Thoracic aorta (tissue), 2 donors: ENCODE measurements around the gene ZBTB7C. TPM values are rescaled to one million over a fixed set of nuclear protein-coding genes. Genes with fewer than 3 reads are reported as not detected.

ENCODE experiments used
- ATAC-seq: fragments of 150-250 bp; one replicate; pipeline ENCODE4 v1.8.0; 2017; ENCODE audit warnings: low read depth; ENCODE audit not compliant: insufficient number of reproducible peaks, low FRiP score
- DNase-seq: peaks from one replicate; pipeline ENCODE4 v3.0.0-alpha.2; 2020; ENCODE audit warnings: low spot score
- H3K27ac ChIP-seq, 2 donors: fragments of 200-600 bp; sonication (generic); 1 replicate in 1 of 2; 2 replicates in 1 of 2; pipeline ENCODE4 v1.5.1; 2016; ENCODE audit warnings: mild to moderate bottlenecking in 2 of 2, moderate library complexity in 2 of 2
- H3K27me3 ChIP-seq: fragments of 200-600 bp; sonication (generic); replicated peaks from 2 replicates; pipeline ENCODE4 v1.6.0; 2016; ENCODE audit warnings: mild to moderate bottlenecking; ENCODE audit not compliant: insufficient read depth
- H3K36me3 ChIP-seq: fragments of 200-600 bp; sonication (generic); one replicate; pipeline ENCODE4 v1.5.1; 2016
- H3K4me1 ChIP-seq, 2 donors: fragments of 200-600 bp; sonication (generic); 1 replicate in 1 of 2; 2 replicates in 1 of 2; pipeline versions ENCODE4 v1.5.1 to v1.6.0; 2016; ENCODE audit warnings: low read depth in 2 of 2, mild to moderate bottlenecking in 1 of 2; ENCODE audit not compliant: control insufficient read depth in 1 of 2
- H3K4me3 ChIP-seq: fragments of 200-600 bp; sonication (generic); 2 replicates; pipeline ENCODE4 v1.5.1; 2016; ENCODE audit warnings: mild to moderate bottlenecking
- H3K9me3 ChIP-seq: fragments of 200-600 bp; sonication (generic); 2 replicates; pipeline ENCODE4 v1.5.1; 2016
- total RNA-seq, 2 donors: library from RNA; depleted of rRNA; stranded (reverse); fragments of >200 nt; gene quantifications; one replicate each; pipeline versions ENCODE4 v1.1.0 to v1.2.3, GENCODE V29; 2016
- TF ChIP-seq, protein P1 (sequence below): fragments of 200-600 bp; sonication (generic); IDR thresholded peaks from one replicate; pipeline ENCODE4 v1.5.1; 2019; ENCODE audit warnings: antibody characterized with exemption

The ZBTB7C gene
- total RNA-seq, 2 donors from 2014 or later, result 9.6 to 10.9 TPM

DNA sequence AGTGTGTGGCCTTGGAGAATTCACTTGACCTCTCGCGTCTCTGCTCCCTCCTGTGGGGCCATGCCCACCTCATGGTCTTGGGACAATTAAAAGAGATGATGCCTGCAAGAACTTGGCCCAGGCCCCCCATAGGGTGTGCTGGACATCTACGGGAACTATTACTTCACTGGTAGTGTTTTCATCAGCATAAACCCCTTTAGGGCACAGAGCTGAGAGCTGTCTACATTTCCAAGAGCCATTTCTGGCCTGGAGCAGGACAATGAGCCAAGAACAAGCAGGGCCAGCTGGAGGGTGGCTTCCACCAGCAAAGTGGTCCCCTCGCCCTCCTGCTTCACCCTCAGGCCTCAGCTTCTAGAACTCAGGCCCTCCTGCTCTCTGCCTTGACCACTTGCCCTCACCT, 232.3 kb downstream of the ZBTB7C start:
- TF ChIP-seq, protein P1, sequence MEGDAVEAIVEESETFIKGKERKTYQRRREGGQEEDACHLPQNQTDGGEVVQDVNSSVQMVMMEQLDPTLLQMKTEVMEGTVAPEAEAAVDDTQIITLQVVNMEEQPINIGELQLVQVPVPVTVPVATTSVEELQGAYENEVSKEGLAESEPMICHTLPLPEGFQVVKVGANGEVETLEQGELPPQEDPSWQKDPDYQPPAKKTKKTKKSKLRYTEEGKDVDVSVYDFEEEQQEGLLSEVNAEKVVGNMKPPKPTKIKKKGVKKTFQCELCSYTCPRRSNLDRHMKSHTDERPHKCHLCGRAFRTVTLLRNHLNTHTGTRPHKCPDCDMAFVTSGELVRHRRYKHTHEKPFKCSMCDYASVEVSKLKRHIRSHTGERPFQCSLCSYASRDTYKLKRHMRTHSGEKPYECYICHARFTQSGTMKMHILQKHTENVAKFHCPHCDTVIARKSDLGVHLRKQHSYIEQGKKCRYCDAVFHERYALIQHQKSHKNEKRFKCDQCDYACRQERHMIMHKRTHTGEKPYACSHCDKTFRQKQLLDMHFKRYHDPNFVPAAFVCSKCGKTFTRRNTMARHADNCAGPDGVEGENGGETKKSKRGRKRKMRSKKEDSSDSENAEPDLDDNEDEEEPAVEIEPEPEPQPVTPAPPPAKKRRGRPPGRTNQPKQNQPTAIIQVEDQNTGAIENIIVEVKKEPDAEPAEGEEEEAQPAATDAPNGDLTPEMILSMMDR, result no peak
- DNase-seq (no peak), ATAC-seq (no peak)

DNA sequence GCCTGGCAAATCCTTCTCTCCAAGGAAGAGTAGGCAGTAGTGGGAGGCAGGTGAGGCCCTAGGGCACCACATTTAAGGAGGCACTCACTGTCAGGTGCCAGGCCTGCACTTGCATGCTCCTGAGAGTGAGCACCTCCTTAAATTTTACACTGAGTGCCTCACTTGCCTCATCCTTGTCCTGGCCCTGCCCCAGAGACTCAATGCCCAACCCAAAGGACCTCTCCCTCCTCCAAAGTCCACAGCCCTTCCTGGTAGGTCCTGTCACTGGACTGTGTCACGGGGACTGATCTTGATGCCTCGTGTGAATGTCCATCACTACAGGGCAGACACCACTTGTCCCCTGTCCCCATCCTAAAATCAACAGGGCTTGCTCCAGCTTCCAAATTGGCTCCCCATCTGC, 235.6 kb downstream of the ZBTB7C start:
- H3K4me1 ChIP-seq, result no peaks in the 10 kb centered on the region
- H3K9me3 ChIP-seq, result no peaks in the 10 kb centered on the region
- DNase-seq, result no peak
- no peaks in the 10 kb centered on the region for H3K36me3 ChIP-seq
- H3K4me3 ChIP-seq, result no peak overlapping the region
- no peaks in the 10 kb centered on the region for H3K27me3 ChIP-seq
- TF ChIP-seq, protein P1, result no peak
- ATAC-seq, result no peak
- H3K27ac ChIP-seq, result no peak overlapping the region

More for the DNA sequence above, 232.3 kb downstream of the ZBTB7C start:
- no peaks in the 10 kb centered on the region for H3K36me3 ChIP-seq
- no peaks in the 10 kb centered on the region for H3K4me1 ChIP-seq
- H3K27ac ChIP-seq, result no peak overlapping the region
- H3K9me3 ChIP-seq, result no peaks in the 10 kb centered on the region
- no peak overlapping the region for H3K4me3 ChIP-seq
- no peaks in the 10 kb centered on the region for H3K27me3 ChIP-seq

DNA sequence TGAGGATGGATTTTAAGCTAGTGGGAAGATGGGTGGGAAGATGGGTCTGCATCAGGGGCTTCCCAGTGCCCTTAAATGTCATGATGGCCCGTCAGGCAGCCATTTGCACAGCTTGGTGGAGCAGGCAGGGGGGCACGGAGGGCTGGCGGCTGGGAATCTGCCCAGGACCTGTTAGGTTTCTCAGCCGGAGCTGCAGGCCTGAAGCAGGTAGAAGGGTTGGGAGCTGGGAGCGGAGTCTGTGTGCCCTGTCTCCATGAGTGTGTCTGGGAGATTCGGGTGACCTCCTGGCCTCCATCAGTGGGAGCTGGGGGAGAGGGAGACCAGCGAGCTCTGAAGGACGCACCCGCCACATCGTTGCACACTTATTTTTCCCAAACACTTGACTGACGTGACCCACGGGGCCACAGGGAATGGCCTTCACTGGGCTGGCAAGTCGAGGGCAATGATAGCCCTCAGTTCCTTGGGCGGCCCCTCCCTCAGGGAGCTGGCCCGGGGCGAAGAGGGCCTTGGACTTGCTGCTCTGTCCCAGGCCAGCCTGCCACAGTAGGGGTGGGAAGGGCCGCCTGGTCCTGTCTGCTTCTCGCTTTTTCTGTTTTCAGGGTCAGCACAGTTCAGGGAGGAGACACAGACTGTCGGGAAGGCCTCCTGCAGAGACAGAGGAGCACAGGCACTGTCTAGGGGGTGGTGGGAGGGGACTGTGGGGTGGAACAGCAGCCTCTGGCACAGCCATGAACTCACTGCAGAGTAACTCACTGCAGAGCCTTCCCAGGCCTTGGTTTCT, 236.8 kb downstream of the ZBTB7C start:
- Histone ChIP-seq H3K27ac (no peak overlapping the region), H3K36me3 (no peaks in the 10 kb centered on the region), H3K4me1 (no peaks in the 10 kb centered on the region), H3K27me3 (no peaks in the 10 kb centered on the region), H3K9me3 (no peaks in the 10 kb centered on the region), H3K4me3 (no peak overlapping the region)
- ATAC-seq, result no peak
- DNase-seq, result no peak
- TF ChIP-seq, protein P1, result no peak

DNA sequence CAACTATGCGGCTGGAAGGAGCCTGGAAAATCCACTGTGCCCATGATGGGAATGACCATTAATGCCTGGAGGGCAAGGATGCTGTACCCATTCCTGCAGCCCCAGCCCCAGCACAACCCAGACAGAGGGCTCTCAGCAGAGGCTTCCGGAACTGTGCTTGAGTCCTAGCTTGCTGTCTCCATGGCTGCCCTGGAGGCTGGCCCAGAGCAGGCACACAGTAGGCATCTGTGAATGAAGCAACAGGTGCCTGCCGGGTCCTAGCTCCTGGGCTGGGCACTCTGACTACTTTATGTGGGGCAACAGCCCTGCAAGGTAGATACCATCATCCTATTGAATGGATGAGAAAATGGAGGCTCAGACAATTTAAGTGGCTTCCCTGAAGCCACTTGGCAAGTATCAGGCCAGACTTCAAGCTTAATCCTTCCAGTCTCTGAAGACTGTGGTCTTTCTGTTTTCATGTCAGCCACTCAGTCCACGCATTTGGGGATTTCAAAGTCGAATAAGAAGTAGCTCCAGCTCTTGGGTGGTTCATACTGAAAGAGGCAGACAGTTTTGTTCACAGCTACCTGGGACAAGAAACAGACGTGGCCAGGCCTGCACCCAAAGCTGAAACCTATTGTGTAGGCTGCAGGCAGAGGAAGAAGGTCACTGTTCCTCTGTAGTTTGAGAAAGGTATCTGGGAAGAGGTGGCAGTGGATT, 237.5 kb downstream of the ZBTB7C start:
- Histone ChIP-seq H3K4me3 (no peak overlapping the region), H3K27ac (no peak overlapping the region), H3K4me1 (no peaks in the 10 kb centered on the region), H3K27me3 (no peaks in the 10 kb centered on the region), H3K9me3 (no peaks in the 10 kb centered on the region), H3K36me3 (no peaks in the 10 kb centered on the region)
- DNase-seq (no peak), ATAC-seq (no peak)
- TF ChIP-seq, protein P1, result no peak

DNA sequence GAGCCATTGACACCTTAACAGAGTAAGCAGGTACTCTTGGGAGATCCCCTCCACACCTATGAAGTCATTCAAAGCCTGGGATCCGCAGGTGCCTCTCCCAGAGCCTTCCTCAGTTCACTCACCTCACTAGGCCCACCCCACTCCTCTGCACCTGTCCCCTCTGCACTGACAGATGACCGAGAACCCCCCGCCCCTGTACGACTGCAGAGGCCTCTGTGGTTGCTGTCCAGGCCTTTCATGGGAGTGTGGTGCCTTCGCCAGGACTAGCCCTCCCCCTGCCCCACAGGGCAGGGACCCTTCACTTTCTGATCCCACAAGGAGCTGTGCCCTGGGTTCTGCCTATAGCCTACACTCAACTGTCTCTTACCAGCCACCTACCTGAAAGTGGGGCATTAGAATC, 238.5 kb downstream of the ZBTB7C start:
- Histone ChIP-seq H3K9me3 (no peaks in the 10 kb centered on the region), H3K4me1 (no peaks in the 10 kb centered on the region), H3K27me3 (no peaks in the 10 kb centered on the region), H3K27ac (no peak overlapping the region), H3K36me3 (no peaks in the 10 kb centered on the region), H3K4me3 (no peak overlapping the region)
- TF ChIP-seq, protein P1, result no peak
- DNase-seq (no peak), ATAC-seq (no peak)
